Spleen (tissue), 11 donors: ENCODE measurements around the gene PARP9. TPM values are rescaled to one million over a fixed set of nuclear protein-coding genes. Genes with fewer than 3 reads are reported as not detected.

ENCODE experiments used
- DNase-seq: peaks from one replicate; pipeline ENCODE4 v3.0.0-alpha.2; 2020
- H3K27ac ChIP-seq, 8 donors: fragments of 200-600 bp; sonication (generic) in 7 of 8; 1 replicate in 4 of 8; 2 replicates in 4 of 8; pipeline versions ENCODE4 v1.5.0 to v1.8.0; 2016 to 2021; ENCODE audit warnings: inconsistent platforms in 4 of 8, mild to moderate bottlenecking in 4 of 8, moderate library complexity in 1 of 8
- H3K27me3 ChIP-seq, 7 donors: fragments of 200-600 bp; sonication (generic) in 6 of 7; replicated peaks in 1 of 7; 1 replicate in 4 of 7; 2 replicates in 3 of 7; pipeline versions ENCODE4 v1.5.0 to v1.8.0; 2016 to 2021; ENCODE audit warnings: inconsistent platforms in 3 of 7, mild to moderate bottlenecking in 1 of 7
- H3K36me3 ChIP-seq, 6 donors: fragments of 200-600 bp; sonication (generic) in 5 of 6; 1 replicate in 4 of 6; 2 replicates in 2 of 6; pipeline versions ENCODE4 v1.5.0 to v1.8.0; 2016 to 2021; ENCODE audit warnings: inconsistent platforms in 2 of 6
- H3K4me1 ChIP-seq, 6 donors: fragments of 200-600 bp; sonication (generic) in 5 of 6; 1 replicate in 3 of 6; 2 replicates in 3 of 6; pipeline versions ENCODE4 v1.5.0 to v1.8.0; 2016 to 2021; ENCODE audit warnings: inconsistent platforms in 3 of 6
- H3K4me3 ChIP-seq, 8 donors: fragments of 200-600 bp; sonication (generic) in 7 of 8; 1 replicate in 4 of 8; 2 replicates in 4 of 8; pipeline versions ENCODE4 v1.5.0 to v1.8.0; 2016 to 2021; ENCODE audit warnings: inconsistent platforms in 4 of 8, mild to moderate bottlenecking in 4 of 8, moderate library complexity in 2 of 8
- H3K9me3 ChIP-seq, 8 donors: fragments of 200-600 bp; sonication (generic) in 7 of 8; 1 replicate in 4 of 8; 2 replicates in 4 of 8; pipeline versions ENCODE4 v1.5.0 to v1.8.0; 2016 to 2021; ENCODE audit warnings: inconsistent platforms in 4 of 8
- POLR2A ChIP-seq, 3 donors: fragments of 450-650 bp; IDR thresholded peaks; one replicate each; pipeline ENCODE4 v1.5.1; 2017; ENCODE audit warnings: antibody characterized with exemption in 3 of 3, mild to moderate bottlenecking in 1 of 3
- POLR2AphosphoS5 ChIP-seq, 3 donors: sonication (generic); formaldehyde crosslinking; IDR thresholded peaks; one replicate each; pipeline ENCODE4 v1.5.1; 2017; ENCODE audit warnings: antibody characterized with exemption in 3 of 3
- WGBS, 5 donors: extraction: QIAGEN DNeasy Blood & Tissue Kit in 3 of 5; methylation state at CpG; one replicate each; pipeline versions ENCODE4 v1.1.5 to v1.1.7; 2013 to 2018; 5-methylcytosine and 5-hydroxymethylcytosine counted together
- intact Hi-C: fragments of 100-400 bp; cut with DNase I; formaldehyde crosslinking; loops from one replicate; pipeline ENCODE4 v1.15.0; 2023; ENCODE audit warnings: low total_unique reads
- polyA plus RNA-seq, 3 donors: library from polyadenylated mRNA; stranded (reverse); fragments of 200-250 nt; gene quantifications; one replicate each; pipeline ENCODE4 v1.2.1, GENCODE V29; 2013
- total RNA-seq, 7 donors: library from RNA; depleted of rRNA in 3 of 7; stranded (reverse); fragments of >200 nt in 3 of 7; fragmentation: NEBNext Ultra II Directional in 4 of 7; extraction: Animal tissue kit (Norgen Biotek cat#: 25700) in 4 of 7; gene quantifications; one replicate each; pipeline versions ENCODE4 v1.1.0 to v1.2.1, GENCODE V29; 2016 to 2021
- TF ChIP-seq, protein P1 (sequence below), 11 experiments: fragments of 200-600 bp in 7 of 11; fragments of 450-650 bp in 4 of 11; sonication (generic) in 4 of 11; IDR thresholded peaks in 8 of 11; conservative IDR thresholded peaks in 3 of 11; 1 replicate in 7 of 11; 2 replicates in 4 of 11; pipeline versions ENCODE4 v1.4.0 to v1.8.0; 2016 to 2021; ENCODE audit warnings: antibody characterized with exemption in 11 of 11, inconsistent platforms in 4 of 11, mild to moderate bottlenecking in 1 of 11
- donor health status: healthy with polysubstance abuse.
- donor health status: DM: no; HTN: no; CAD: no; lungs with moderate emphysema.
- donor health status: DM: no; HTN: no; CAD: no.
- donor health status: Bipolar disorder and iron deficiency.
- donor health status: healthy.
- donor health status: DM: no; HTN: no; CAD: no.
- donor health status: DM: yes; HTN: yes; CAD: no.

Gene PARP9
- total and polyA plus RNA-seq, 10 donors: 24.0 to 72.6 (median 61.8) TPM

DNA sequence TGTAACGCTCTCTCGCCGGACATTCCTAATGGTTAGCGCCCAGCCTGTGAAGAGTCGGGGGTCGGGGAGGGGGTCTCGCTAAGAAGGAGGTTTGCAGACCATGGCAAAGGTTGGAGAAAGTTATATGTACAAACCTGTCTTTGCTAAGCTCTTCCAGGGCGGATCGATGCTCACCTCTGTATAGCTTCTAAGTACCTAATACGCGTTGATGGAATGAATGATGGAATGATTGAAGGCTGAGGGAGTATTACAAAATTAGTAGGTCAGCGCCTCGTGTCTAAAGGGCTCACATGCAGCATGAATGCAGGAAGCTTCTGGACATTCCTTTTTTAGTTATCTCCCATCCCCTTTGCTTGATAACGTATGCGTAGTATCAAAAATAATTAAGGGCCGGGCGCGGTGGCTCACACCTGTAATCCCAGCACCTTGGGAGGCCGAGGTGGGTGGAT, 49.1 kb downstream of the PARP9 start:
- DNase-seq: no peak
- H3K4me3 ChIP-seq: peak overlapping the region; percentile 65 to 93 (median 84)
- H3K27me3 ChIP-seq: no peaks in the 10 kb centered on the region
- peak overlapping the region; percentile 94 to 99 (median 98) for H3K27ac ChIP-seq
- 36 to 42% (median 39%) methylated on average over 18 to 19 of the region's 19 CpGs for WGBS, 5 donors
- TF ChIP-seq POLR2A (IDR thresholded peaks at IDR 0.05) (no peak), POLR2AphosphoS5 (IDR thresholded peaks at IDR 0.05) (no peak)
- TF ChIP-seq, protein P1, sequence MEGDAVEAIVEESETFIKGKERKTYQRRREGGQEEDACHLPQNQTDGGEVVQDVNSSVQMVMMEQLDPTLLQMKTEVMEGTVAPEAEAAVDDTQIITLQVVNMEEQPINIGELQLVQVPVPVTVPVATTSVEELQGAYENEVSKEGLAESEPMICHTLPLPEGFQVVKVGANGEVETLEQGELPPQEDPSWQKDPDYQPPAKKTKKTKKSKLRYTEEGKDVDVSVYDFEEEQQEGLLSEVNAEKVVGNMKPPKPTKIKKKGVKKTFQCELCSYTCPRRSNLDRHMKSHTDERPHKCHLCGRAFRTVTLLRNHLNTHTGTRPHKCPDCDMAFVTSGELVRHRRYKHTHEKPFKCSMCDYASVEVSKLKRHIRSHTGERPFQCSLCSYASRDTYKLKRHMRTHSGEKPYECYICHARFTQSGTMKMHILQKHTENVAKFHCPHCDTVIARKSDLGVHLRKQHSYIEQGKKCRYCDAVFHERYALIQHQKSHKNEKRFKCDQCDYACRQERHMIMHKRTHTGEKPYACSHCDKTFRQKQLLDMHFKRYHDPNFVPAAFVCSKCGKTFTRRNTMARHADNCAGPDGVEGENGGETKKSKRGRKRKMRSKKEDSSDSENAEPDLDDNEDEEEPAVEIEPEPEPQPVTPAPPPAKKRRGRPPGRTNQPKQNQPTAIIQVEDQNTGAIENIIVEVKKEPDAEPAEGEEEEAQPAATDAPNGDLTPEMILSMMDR (IDR thresholded peaks at IDR 0.05 in 8 of 11, conservative IDR thresholded peaks at IDR 0.05 in 3 of 11): no peak
- H3K4me1 ChIP-seq: peaks cover 6 to 47% (median 33%) of the 10 kb centered on the region in 6 donors
- no peaks in the 10 kb centered on the region for H3K36me3 ChIP-seq
- H3K9me3 ChIP-seq: peaks cover 0 to 2% (median 0%) of the 10 kb centered on the region in 8 donors
- intact Hi-C loops: no loop called here

DNA sequence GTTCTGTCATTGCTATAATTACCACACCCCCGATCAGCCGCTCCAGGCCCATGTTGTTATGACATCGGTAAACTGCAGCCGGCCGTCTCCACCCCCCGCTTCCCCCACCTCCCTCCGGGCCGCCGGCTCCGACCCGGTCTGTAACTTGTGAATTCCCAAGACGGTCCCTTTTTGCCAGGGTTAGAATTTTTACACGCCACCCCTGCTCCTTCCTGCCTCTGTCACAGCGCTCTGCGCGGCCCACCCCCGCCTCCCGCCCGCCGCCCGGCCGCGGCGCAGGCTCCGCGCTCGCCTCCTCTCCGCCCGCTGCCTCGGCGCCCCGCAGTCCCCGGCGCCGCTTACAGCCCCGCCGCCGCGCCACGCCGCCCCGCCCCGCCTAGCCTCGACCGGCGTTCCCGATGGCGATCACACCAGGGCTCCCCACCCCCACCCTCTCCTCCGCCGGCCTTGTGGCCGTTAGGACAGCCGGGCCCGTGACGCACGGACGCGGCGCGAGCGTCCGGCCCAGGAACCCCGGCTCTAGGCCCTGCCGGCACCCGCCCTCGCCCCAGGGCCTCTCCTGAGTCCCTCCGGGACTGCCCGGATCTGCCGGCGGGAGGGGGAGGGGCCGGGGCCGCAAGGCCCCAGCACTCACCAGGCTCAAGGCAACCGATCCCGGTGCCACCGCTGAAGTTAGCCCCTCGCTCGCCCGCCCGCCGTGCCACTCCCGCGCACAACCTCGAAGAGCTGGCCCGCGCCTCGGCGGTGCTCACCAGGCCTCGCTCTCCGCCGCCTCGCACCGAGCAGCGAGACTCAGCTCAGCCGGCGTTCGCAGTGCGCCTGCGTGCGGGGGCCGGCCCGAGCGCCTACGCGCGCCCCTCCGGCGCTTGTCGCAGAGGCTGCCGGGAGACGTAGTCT, 49.7 kb downstream of the PARP9 start, which contains the start of gene KPNA1:
KPNA1 (minus strand) TSS at position 817 of the 897 bp plus-strand sequence. CDS start 18,374 bp downstream, outside the sequence.
- Histone ChIP-seq H3K4me3 (peak within 1 kb of the TSS; percentile 65 to 93 (median 84)), H3K9me3 (peaks cover 0 to 7% (median 5%) of the 10 kb centered on the region in 8 donors), H3K4me1 (peaks cover 6 to 53% (median 34%) of the 10 kb centered on the region in 6 donors), H3K27me3 (no peaks in the 10 kb centered on the region), H3K36me3 (no peaks in the 10 kb centered on the region), H3K27ac (peak within 1 kb of the TSS; percentile 94 to 99 (median 98))
- intact Hi-C loops: no loop called here
- 0 to 1% (median 1%) methylated on average over 65 to 109 of the region's 109 CpGs for WGBS, 5 donors
- TF ChIP-seq, protein P1 (IDR thresholded peaks at IDR 0.05 in 8 of 11, conservative IDR thresholded peaks at IDR 0.05 in 3 of 11): peak in 1 of 11 experiments; percentile 11
- TF ChIP-seq POLR2AphosphoS5 (IDR thresholded peaks at IDR 0.05): peak; percentile 99
- peak; percentile 82 to 92 (median 82) for TF ChIP-seq POLR2A (IDR thresholded peaks at IDR 0.05)
- peak; percentile 98 for DNase-seq

DNA sequence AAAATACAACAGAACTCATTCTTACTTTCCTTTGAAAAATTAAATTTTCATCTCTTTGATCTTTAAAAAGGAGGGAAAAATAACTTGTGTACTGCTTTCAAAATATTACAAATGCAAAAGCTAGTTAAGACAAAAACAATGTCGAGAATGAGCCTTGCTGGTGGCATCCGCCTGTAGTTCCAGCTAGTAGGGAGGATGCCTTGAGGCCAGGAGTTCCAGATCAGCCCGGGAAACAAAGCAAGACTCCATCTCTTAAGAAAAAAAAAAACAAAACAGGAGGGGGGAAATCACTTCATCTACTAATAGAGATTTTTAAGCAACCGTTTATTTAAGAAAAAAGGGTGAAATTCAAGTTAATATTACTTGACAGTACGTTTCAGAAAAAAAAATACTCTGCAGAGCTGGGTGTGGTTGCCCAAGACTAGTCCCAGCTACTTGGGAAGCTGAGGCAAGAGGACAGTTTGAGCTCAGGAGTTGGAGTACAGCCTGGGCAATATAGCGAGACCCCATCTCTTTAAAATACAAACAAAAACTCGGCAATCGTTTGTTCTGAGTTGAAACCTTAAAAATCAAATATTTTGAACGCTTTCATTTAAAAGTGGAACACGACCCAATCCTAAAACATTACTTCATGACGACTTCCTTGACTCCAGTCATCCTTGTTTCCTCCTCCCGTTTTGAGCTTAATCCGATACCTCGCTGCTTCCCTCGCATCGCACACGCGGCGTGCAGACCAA, 50.5 kb downstream of the PARP9 start:
- Histone ChIP-seq H3K4me3 (peak overlapping the region; percentile 65 to 93 (median 84)), H3K27ac (peak overlapping the region; percentile 94 to 99 (median 98))
- 12 to 16% (median 15%) methylated on average over 19 of the region's 19 CpGs for WGBS, 5 donors

More for the DNA sequence above, 50.5 kb downstream of the PARP9 start:
- H3K9me3 ChIP-seq: peaks cover 0 to 9% (median 5%) of the 10 kb centered on the region in 8 donors
- intact Hi-C loops: no loop called here
- TF ChIP-seq, protein P1 (IDR thresholded peaks at IDR 0.05 in 8 of 11, conservative IDR thresholded peaks at IDR 0.05 in 3 of 11): no peak
- TF ChIP-seq POLR2AphosphoS5 (IDR thresholded peaks at IDR 0.05): peak in 1 of 3 donors; percentile 28
- DNase-seq: no peak
- H3K27me3 ChIP-seq: no peaks in the 10 kb centered on the region
- peaks cover 6 to 61% (median 34%) of the 10 kb centered on the region in 6 donors for H3K4me1 ChIP-seq
- no peaks in the 10 kb centered on the region for H3K36me3 ChIP-seq
